Measurements from ENCODE around the gene MAP2K5.

- no peak for TF ChIP-seq CTCF (IDR thresholded peaks at IDR 0.05)
- TF ChIP-seq POLR2A (IDR thresholded peaks at IDR 0.05), result no peak
- no peak for TF ChIP-seq POLR2AphosphoS5 (IDR thresholded peaks at IDR 0.05)
These were observed 281.1 kb downstream of the MAP2K5 start for GRCh38 chr15:67823314-67824196.
